Panc1 (cell line): ENCODE measurements around the gene ABLIM2.

Experiments used
- CTCF ChIP-seq: fragments of 450-650 bp; IDR thresholded peaks from 2 replicates; pipeline ENCODE4 v1.5.1; 2017; ENCODE audit warnings: mild to moderate bottlenecking
- POLR2AphosphoS5 ChIP-seq: IDR thresholded peaks from 2 replicates; pipeline ENCODE4 v1.6.1; 2012; ENCODE audit warnings: mild to moderate bottlenecking, low read depth, low read length, moderate library complexity
- REST ChIP-seq, 2 experiments: IDR thresholded peaks; 2 replicates each; pipeline ENCODE4 v1.6.1; 2011 to 2012; ENCODE audit warnings: low read depth in 2 of 2, control low read depth in 1 of 2, low read length in 1 of 2, mild to moderate bottlenecking in 1 of 2, moderate library complexity in 1 of 2; ENCODE audit not compliant: insufficient read depth in 1 of 2
- SIN3A ChIP-seq: IDR thresholded peaks from 2 replicates; pipeline ENCODE4 v1.6.1; 2012; ENCODE audit warnings: low read depth, mild to moderate bottlenecking, low read length, moderate library complexity, borderline replicate concordance; ENCODE audit not compliant: insufficient read depth
- TCF7L2 ChIP-seq: IDR thresholded peaks from 2 replicates; pipeline ENCODE4 v1.6.1; 2011; ENCODE audit warnings: mild to moderate bottlenecking, low read depth, low read length, inconsistent platforms

- no peak for TF ChIP-seq TCF7L2
- no peak for TF ChIP-seq CTCF
- TF ChIP-seq POLR2AphosphoS5: no peak
- no peak for TF ChIP-seq REST (IDR thresholded peaks at IDR 0.05; ENCODE audit: insufficient read depth in 1 of 2, low read depth in 2 of 2, low read length in 1 of 2)
- no peak for TF ChIP-seq SIN3A
Observed at GRCh38 chr4:8170341-8170740, 11.7 kb upstream of the ABLIM2 start.
